CD4-positive, alpha-beta T cell treated with Interleukin-6 for 4 hours (primary cell): Measurements from ENCODE around the gene POLA1.
"Not testable (repeated sequence)": the region's sequence is repeated elsewhere in the genome, so short reads cannot be mapped to it uniquely, and the experiment has no call there.

Source experiments
- DNase-seq: peaks from one replicate; pipeline ENCODE4 v3.0.0-alpha.2; 2020; ENCODE audit warnings: mixed read lengths

The POLA1 gene

DNA sequence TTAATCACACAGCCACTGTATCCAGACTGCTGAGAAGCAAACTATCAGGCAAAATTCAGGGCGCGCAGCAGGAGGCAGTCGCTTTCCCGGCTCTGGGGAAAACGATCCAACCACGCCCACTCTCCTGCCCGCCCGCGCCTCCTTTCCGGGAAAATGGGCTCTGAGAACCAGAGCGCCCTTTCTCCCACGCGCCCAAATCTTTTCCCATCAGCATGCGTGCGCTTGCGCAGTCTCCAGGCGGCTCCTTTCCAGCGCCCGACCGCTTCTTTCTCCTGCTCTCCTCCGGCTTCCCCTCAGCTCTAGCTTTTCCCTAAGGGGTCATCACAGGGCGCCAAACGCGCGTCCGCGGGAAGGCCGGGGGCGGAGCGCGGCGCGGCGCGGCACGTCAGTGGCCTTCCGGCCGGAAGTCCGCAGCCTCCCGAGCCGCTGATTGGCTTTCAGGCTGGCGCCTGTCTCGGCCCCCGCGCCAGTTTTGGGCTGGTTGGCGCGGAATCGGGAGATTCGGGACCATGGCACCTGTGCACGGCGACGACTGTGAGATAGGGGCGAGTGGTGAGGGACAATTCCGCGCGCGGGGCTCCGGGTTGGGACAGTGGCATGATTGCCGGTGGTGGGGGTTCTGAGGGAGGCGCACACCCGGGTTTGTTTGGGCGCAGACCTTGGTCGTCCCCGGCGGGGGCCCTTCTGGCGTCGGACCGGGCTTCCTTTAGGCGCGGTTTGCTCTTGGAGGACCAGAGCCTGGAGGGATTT, at the start of gene POLA1:
POLA1 (plus strand) TSS at position 466 of the 750 bp plus-strand sequence; CDS start at position 510, 44 bp downstream.
- DNase-seq, result peak; percentile 64

DNA sequence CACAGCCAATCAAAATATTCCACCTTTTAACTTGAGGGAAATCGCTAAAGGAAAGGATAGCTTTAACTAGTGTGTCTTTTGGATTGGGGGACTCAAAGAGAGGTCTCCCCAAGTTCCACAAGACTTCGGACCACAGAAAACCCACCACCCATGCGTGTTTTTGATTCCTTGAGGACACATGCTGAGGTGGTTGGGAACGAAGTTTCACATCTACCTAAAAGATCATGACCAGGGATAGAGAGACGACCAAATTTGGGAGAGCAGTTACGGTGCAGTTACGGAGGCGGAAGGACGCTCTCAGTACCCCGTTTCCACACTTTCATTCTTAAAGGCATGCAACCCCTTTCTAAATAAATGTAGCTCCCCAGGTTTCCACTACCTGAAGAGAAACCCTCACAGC, 47.7 kb upstream of the POLA1 start:
- no peak for DNase-seq

DNA sequence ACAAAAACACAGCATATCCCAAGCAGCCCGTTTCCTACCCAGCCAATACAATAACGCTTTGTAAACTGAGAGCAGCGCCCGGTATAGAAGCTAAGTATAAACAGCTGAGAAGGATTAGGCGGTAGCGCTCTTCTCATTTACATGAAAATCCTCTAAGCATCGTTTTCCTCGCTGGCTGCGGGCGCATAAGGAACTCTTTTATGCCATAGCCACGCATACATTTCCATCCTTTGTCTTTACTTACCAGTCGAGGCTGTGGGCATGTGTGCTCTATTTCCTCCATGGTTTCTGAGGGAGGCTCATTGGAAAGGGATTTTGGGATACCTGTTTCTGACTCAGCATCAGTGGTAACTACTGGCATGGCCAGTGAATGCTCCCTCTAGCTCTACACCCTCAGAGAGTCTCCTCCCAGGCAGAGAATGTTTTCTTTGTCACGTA, 47.0 kb upstream of the POLA1 start:
- no peak for DNase-seq

DNA sequence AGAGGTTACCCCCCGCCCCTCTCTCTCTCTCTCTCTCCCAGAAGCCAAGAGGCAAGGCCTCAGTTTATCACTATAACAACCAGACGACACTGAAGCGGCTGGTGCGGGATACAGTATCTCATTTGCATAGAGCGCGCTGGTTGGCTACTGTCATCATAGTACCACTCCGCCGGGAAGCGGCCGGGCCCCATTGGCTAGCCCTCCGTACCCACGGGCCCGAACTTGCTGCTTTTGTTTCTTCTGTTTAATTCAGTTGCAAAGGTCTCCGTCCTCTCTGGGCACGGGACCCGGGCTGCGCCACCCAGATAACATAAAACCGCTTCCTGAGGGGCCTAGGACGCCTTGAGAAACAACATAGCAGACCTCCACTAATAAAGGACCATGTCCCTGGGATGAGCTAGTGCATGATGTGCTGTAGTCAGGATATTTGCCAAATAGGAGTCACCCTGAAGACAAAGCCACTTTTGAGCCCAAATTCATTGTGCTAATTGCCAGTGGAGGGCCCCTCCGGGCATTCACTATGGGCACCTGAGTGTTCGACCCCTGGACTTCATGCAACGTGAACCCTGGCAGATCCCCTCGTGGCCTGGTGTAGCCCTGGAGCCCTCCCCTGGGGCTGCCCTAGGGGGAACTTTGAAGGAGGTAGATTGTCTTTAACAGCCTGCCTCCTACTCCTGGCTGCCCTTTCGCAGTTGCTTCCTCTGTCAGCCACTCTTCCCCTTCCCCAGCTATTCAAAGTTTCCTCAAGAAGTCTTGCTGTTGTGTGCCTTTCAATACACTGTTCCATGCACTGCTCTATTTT, 46.3 kb upstream of the POLA1 start, which contains the start of gene PCYT1B:
PCYT1B (minus strand) TSS at position 91 of the 802 bp plus-strand sequence. CDS start 242 bp downstream, outside the sequence.
- DNase-seq, result peak; percentile 59

DNA sequence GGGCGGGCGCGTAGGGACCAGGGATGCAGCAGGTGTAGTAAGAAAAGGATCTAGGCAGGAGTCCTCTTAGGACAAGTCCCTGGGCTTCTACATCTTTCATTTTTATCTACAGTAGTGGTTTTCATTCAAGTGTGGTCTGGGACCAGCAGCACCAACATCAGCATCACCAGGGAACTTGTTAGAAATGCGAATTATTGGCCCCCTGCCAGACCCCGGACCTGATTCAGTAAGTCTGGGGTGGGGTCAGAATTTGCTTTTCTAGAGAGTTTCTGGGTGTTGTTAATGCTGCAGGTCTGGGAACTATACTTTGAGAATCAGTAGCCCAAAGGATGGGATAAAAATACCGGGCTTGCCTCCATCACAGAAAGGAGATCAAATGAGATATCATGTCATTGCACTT, 45.2 kb upstream of the POLA1 start:
- no peak for DNase-seq

DNA sequence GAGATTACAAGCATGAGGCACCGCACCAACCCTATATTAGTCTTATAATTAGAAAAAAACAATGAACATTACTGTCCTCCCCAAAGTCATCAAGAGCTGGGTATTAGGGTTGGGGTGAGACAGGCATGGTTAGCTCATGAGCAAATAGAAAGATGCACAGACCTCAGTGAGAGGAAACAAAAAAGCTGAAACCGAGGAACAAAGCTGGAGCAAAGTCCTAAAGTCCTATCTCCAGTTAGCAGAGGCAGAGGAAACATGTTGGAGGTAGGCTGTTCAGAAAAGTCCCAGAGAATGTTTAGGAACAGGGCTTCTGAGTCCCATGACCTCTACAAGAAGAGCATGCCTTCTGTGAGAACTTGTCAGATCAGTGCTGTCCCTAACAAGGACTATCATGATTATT, 41.9 kb upstream of the POLA1 start:
- DNase-seq, result no peak

DNA sequence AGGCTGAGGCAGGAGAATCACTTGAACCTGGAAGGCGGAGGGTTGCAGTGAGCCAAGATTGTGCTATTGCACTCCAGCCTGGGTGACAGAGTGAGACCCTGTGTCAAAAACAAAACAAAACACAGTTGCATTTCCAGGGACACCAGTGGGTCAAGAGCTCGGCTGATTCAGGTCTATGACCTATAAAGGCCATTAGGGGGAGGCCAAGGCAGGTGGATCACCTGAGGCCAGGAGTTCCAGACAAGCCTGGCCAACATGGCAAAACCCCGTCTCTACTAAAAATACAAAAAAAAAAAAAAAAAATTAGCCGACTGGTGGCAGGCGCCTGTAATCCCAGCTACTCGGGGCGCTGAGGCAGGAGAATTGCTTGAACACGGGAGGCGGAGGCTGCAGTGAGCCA, 38.0 kb upstream of the POLA1 start:
- not testable (repeated sequence) for DNase-seq

- no peak for DNase-seq
Measured at GRCh38 chrX:24657671-24658386, 35.9 kb upstream of the POLA1 start.

- DNase-seq, result no peak
Measured at GRCh38 chrX:24658421-24658820, 35.3 kb upstream of the POLA1 start.

DNA sequence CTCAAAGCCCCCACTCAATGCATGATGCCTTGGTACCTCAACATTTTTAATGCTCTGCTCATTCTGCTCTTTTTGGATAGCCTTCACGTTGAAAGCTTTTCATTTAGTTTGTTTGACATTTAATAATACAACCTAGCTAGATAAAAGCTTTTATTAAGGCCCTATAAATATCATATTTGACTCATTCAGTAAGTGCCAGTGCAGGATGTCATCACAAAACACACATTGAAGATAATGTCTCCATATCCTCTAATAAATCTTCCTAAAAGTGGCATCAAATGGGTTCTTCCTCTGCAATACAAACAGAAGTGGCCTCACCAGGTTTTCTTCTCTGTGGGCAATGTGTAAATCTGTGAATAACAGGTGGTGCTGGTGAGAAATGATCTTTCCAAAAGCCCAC, 34.6 kb upstream of the POLA1 start:
- DNase-seq, result no peak

DNA sequence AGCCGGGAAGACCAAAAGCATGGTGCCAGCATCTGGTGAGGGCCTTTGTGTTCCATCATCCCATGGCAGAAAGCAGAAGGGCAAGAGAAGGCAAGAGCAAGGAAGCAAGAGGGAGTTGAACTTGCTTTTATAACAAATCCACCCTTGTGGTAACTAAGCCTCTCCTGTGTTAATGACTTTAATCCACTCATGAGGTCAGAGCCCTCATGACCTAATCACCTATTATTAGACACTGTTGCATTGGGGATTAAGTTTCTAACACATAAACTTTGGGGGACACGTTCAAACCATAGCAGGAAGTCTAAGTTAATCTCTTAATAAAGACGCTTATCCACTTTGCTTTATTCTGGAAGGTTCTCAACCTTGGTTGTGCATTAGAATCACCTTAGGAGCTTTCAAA, 34.1 kb upstream of the POLA1 start:
- DNase-seq, result no peak

DNA sequence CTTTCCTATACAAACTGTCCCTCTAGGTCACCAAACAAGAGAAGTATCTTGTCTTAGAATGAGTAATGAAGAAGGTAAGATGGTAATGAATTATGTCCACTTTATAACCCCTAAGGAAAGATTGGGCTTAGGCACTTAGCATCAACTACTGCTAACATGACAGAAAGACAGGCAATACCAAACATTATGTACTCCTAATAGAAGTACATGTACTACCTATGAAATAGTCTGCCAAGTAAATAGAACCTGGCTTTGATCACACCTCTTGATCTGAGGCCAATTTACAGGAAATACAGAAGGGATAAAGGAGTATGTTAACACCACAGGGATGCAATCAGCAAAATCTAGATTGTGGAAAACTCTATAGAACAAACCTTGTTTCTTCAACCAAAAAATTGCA, 32.4 kb upstream of the POLA1 start:
- DNase-seq, result no peak

DNA sequence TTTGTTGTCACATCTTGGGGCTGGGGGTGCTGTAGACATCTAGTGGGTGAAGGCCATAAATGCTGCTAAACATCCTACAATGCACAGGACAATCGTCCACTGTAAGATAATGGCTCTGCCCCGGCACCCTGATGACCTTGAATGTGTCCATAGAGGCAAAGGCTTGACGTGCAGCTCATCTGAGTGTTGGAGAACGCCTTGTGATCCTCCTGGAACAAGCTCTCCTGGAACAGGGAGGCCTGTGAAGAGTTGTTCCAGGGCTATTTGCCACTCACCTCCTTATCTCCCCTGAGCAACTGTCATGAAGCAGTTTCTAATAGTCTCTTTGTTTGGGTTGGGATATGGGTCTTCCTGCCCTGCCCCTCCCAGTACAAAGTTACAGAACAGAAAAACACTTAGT, 31.4 kb upstream of the POLA1 start:
- DNase-seq, result no peak

- DNase-seq, result no peak
Measured at GRCh38 chrX:24668111-24668510, 25.6 kb upstream of the POLA1 start.

GRCh38 chrX:24672701-24673190, 21.0 kb upstream of the POLA1 start:
- DNase-seq, result no peak

DNA sequence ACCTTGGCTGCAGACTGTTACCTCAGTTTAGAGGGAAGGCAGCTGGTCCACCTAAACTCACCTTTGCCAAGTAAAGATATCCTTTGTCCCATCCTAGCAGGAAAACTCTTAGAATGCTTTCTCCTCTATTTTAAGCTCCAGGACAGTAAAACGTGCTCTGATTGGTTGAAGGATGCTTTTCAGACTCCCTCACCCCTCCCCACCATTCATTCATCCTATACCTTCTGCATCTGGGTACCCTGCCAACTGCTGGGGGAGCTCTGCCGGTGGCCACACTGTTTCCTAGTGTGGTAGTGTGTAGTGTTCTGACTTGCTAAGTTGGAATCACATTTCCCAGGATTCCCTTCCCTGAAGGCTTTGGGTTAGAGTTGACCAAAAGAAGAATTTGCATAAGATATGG, 20.3 kb upstream of the POLA1 start:
- no peak for DNase-seq

- peak; percentile 1 for DNase-seq
Measured at GRCh38 chrX:24676403-24677024, 17.2 kb upstream of the POLA1 start.

DNA sequence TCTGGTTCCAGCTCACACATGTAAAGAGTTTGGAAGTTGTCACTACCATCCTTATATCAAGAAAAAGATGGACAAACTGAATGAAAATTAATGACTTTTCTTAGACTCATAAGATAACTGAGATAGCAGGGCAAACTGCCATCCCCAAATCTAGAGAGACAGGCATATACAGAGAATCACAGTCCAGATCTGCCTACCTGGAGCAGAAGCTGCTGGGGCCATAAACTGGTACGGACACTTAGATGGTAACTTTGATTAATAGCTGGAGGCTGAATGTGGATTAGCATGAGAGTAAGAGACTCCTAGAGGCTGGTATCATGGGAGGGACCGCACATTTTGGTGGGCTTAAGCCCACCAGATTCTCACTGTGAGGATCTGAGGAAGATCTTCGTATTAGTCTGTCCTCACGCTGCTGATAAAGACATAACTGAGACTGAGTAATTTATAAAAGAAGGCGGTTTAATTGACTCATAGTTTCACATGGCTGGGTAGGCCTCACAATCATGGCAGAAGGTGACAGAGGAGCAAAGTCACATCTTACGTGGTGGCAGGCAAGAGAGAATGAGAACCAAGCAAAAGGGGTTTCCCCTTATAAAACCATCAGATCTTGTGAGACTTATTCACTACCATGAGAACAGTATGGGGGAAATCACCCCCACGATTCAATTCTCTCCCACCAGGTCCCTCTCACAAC, 10.8 kb upstream of the POLA1 start:
- no peak for DNase-seq

DNA sequence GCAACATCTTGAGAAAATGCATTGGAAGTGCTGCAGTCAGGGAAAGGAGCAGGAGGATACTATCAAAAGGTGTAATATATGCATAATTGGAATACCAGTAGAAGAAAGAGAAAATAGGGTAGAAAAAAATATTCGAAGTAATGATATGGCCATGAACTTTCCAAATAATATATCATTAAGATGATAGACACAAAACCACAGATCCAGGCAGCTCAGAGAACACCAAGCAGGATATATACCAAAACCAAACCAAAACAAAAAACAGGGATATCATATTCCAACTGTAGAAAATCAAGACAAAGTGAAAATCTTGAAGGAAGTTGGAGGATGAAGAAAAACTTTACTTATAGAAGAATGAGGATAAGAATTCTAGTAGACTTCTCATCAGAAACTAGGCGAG, 9.7 kb upstream of the POLA1 start:
- DNase-seq, result no peak

GRCh38 chrX:24692305-24692704, 1.4 kb upstream of the POLA1 start:
- no peak for DNase-seq

DNA sequence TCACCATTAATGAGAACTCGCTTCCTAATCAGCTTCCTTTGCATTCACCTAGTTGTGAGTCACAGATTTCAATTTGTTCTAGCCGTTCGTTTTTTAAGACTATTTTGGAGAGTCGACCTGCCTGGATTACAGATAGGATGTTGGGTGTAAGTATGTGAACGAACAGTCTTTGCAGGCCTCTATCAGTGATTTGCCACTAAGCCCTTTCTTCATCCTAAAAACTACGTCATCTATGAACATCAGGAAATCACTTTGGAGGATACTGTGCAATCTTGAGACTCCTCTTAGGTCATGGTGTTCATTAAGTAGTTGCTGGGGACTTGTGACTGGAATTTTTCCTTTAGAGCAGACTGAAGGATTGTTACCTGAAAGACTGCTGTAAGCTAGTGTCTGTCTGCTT, 1.1 kb downstream of the POLA1 start:
- no peak for DNase-seq

- DNase-seq, result no peak
Measured at GRCh38 chrX:24696294-24696693, 2.6 kb downstream of the POLA1 start.
